ENCODE results near the gene XPC.

The XPC gene

GRCh38 chr3:14216257-14217048, 38.1 kb upstream of the XPC start:
- no peak overlapping the region for H3K9ac ChIP-seq (ENCODE audit: low read length)
- H3K4me3 ChIP-seq (ENCODE audit: low read depth in 1 of 2, low read length in 2 of 2), result no peak overlapping the region
- H3K27me3 ChIP-seq (ENCODE audit: control insufficient read depth in 1 of 2, insufficient read depth in 2 of 2, low read length in 2 of 2), result no peaks in the 10 kb centered on the region
- H3K4me1 ChIP-seq (ENCODE audit: insufficient read depth, low read length), result no peaks in the 10 kb centered on the region
- no peak overlapping the region for H3K27ac ChIP-seq (ENCODE audit: low read depth, low read length)
- no peaks in the 10 kb centered on the region for H3K36me3 ChIP-seq (ENCODE audit: insufficient read depth, low read length)
- peaks cover 5% of the 10 kb centered on the region for H3K9me3 ChIP-seq (ENCODE audit: low read length)

- H3K4me1 ChIP-seq (ENCODE audit: insufficient read depth, low read length), result no peaks in the 10 kb centered on the region
- H3K36me3 ChIP-seq (ENCODE audit: insufficient read depth, low read length), result no peaks in the 10 kb centered on the region
- H3K27ac ChIP-seq (ENCODE audit: low read depth, low read length), result no peak overlapping the region
- no peaks in the 10 kb centered on the region for H3K9me3 ChIP-seq (ENCODE audit: low read length)
- H3K27me3 ChIP-seq (ENCODE audit: control insufficient read depth in 1 of 2, insufficient read depth in 2 of 2, low read length in 2 of 2), result no peaks in the 10 kb centered on the region
- no peak overlapping the region for H3K4me3 ChIP-seq (ENCODE audit: low read depth in 1 of 2, low read length in 2 of 2)
- H3K9ac ChIP-seq (ENCODE audit: low read length), result no peak overlapping the region
These were observed 36.4 kb upstream of the XPC start for GRCh38 chr3:14214764-14215163.

GRCh38 chr3:14213066-14213774, 34.8 kb upstream of the XPC start:
- Histone ChIP-seq H3K4me1 (ENCODE audit: insufficient read depth, low read length) (no peaks in the 10 kb centered on the region), H3K27me3 (ENCODE audit: control insufficient read depth in 1 of 2, insufficient read depth in 2 of 2, low read length in 2 of 2) (no peaks in the 10 kb centered on the region), H3K36me3 (ENCODE audit: insufficient read depth, low read length) (no peaks in the 10 kb centered on the region), H3K27ac (ENCODE audit: low read depth, low read length) (no peak overlapping the region), H3K4me3 (ENCODE audit: low read depth in 1 of 2, low read length in 2 of 2) (no peak overlapping the region), H3K9ac (ENCODE audit: low read length) (no peak overlapping the region), H3K9me3 (ENCODE audit: low read length) (no peaks in the 10 kb centered on the region)

GRCh38 chr3:14212032-14212431, 33.6 kb upstream of the XPC start:
- no peak overlapping the region for H3K4me3 ChIP-seq (ENCODE audit: low read depth in 1 of 2, low read length in 2 of 2)
- H3K27ac ChIP-seq (ENCODE audit: low read depth, low read length), result no peak overlapping the region
- H3K36me3 ChIP-seq (ENCODE audit: insufficient read depth, low read length), result no peaks in the 10 kb centered on the region
- H3K4me1 ChIP-seq (ENCODE audit: insufficient read depth, low read length), result no peaks in the 10 kb centered on the region
- no peaks in the 10 kb centered on the region for H3K9me3 ChIP-seq (ENCODE audit: low read length)
- no peaks in the 10 kb centered on the region for H3K27me3 ChIP-seq (ENCODE audit: control insufficient read depth in 1 of 2, insufficient read depth in 2 of 2, low read length in 2 of 2)
- H3K9ac ChIP-seq (ENCODE audit: low read length), result no peak overlapping the region

- no peaks in the 10 kb centered on the region for H3K36me3 ChIP-seq (ENCODE audit: insufficient read depth, low read length)
- no peaks in the 10 kb centered on the region for H3K9me3 ChIP-seq (ENCODE audit: low read length)
- no peak overlapping the region for H3K27ac ChIP-seq (ENCODE audit: low read depth, low read length)
- H3K27me3 ChIP-seq (ENCODE audit: control insufficient read depth in 1 of 2, insufficient read depth in 2 of 2, low read length in 2 of 2), result no peaks in the 10 kb centered on the region
- no peaks in the 10 kb centered on the region for H3K4me1 ChIP-seq (ENCODE audit: insufficient read depth, low read length)
- H3K4me3 ChIP-seq (ENCODE audit: low read depth in 1 of 2, low read length in 2 of 2), result no peak overlapping the region
- H3K9ac ChIP-seq (ENCODE audit: low read length), result no peak overlapping the region
These were observed 33.2 kb upstream of the XPC start for GRCh38 chr3:14211621-14212020.

- H3K4me3 ChIP-seq (ENCODE audit: low read depth in 1 of 2, low read length in 2 of 2), result no peak overlapping the region
- no peaks in the 10 kb centered on the region for H3K36me3 ChIP-seq (ENCODE audit: insufficient read depth, low read length)
- H3K9ac ChIP-seq (ENCODE audit: low read length), result no peak overlapping the region
- no peaks in the 10 kb centered on the region for H3K9me3 ChIP-seq (ENCODE audit: low read length)
- no peaks in the 10 kb centered on the region for H3K27me3 ChIP-seq (ENCODE audit: control insufficient read depth in 1 of 2, insufficient read depth in 2 of 2, low read length in 2 of 2)
- H3K4me1 ChIP-seq (ENCODE audit: insufficient read depth, low read length), result no peaks in the 10 kb centered on the region
- H3K27ac ChIP-seq (ENCODE audit: low read depth, low read length), result no peak overlapping the region
These were observed 32.6 kb upstream of the XPC start for GRCh38 chr3:14210843-14211594.

GRCh38 chr3:14210290-14210688, 31.9 kb upstream of the XPC start:
- Histone ChIP-seq H3K27ac (ENCODE audit: low read depth, low read length) (no peak overlapping the region), H3K4me1 (ENCODE audit: insufficient read depth, low read length) (no peaks in the 10 kb centered on the region), H3K4me3 (ENCODE audit: low read depth in 1 of 2, low read length in 2 of 2) (no peak overlapping the region), H3K36me3 (ENCODE audit: insufficient read depth, low read length) (no peaks in the 10 kb centered on the region), H3K27me3 (ENCODE audit: control insufficient read depth in 1 of 2, insufficient read depth in 2 of 2, low read length in 2 of 2) (no peaks in the 10 kb centered on the region), H3K9ac (ENCODE audit: low read length) (no peak overlapping the region), H3K9me3 (ENCODE audit: low read length) (no peaks in the 10 kb centered on the region)

GRCh38 chr3:14209581-14210289, 31.3 kb upstream of the XPC start:
- H3K4me3 ChIP-seq (ENCODE audit: low read depth in 1 of 2, low read length in 2 of 2), result no peak overlapping the region
- no peak overlapping the region for H3K27ac ChIP-seq (ENCODE audit: low read depth, low read length)

GRCh38 chr3:14208977-14209394, 30.6 kb upstream of the XPC start:
- H3K9me3 ChIP-seq (ENCODE audit: low read length), result no peaks in the 10 kb centered on the region
- no peaks in the 10 kb centered on the region for H3K27me3 ChIP-seq (ENCODE audit: control insufficient read depth in 1 of 2, insufficient read depth in 2 of 2, low read length in 2 of 2)
- no peaks in the 10 kb centered on the region for H3K36me3 ChIP-seq (ENCODE audit: insufficient read depth, low read length)
- no peak overlapping the region for H3K4me3 ChIP-seq (ENCODE audit: low read depth in 1 of 2, low read length in 2 of 2)
- no peaks in the 10 kb centered on the region for H3K4me1 ChIP-seq (ENCODE audit: insufficient read depth, low read length)
- no peak overlapping the region for H3K9ac ChIP-seq (ENCODE audit: low read length)
- H3K27ac ChIP-seq (ENCODE audit: low read depth, low read length), result no peak overlapping the region

More at GRCh38 chr3:14209581-14210289, 31.3 kb upstream of the XPC start:
- no peaks in the 10 kb centered on the region for H3K4me1 ChIP-seq (ENCODE audit: insufficient read depth, low read length)
- H3K27me3 ChIP-seq (ENCODE audit: control insufficient read depth in 1 of 2, insufficient read depth in 2 of 2, low read length in 2 of 2), result no peaks in the 10 kb centered on the region
- H3K36me3 ChIP-seq (ENCODE audit: insufficient read depth, low read length), result no peaks in the 10 kb centered on the region
- H3K9ac ChIP-seq (ENCODE audit: low read length), result no peak overlapping the region
- no peaks in the 10 kb centered on the region for H3K9me3 ChIP-seq (ENCODE audit: low read length)

GRCh38 chr3:14208168-14208567, 29.8 kb upstream of the XPC start:
- H3K9me3 ChIP-seq (ENCODE audit: low read length), result no peaks in the 10 kb centered on the region
- no peak overlapping the region for H3K27ac ChIP-seq (ENCODE audit: low read depth, low read length)
- no peaks in the 10 kb centered on the region for H3K4me1 ChIP-seq (ENCODE audit: insufficient read depth, low read length)
- no peak overlapping the region for H3K9ac ChIP-seq (ENCODE audit: low read length)
- H3K36me3 ChIP-seq (ENCODE audit: insufficient read depth, low read length), result no peaks in the 10 kb centered on the region
- no peak overlapping the region for H3K4me3 ChIP-seq (ENCODE audit: low read depth in 1 of 2, low read length in 2 of 2)
- no peaks in the 10 kb centered on the region for H3K27me3 ChIP-seq (ENCODE audit: control insufficient read depth in 1 of 2, insufficient read depth in 2 of 2, low read length in 2 of 2)
